ENCODE measurements around the gene DAGLA. TPM values are rescaled to one million over a fixed set of nuclear protein-coding genes. Genes with fewer than 3 reads are reported as not detected.

DAGLA gene
- total and polyA plus RNA-seq, 8 donors = under 0.01 to 27.2 (median 1.0) TPM

DNA sequence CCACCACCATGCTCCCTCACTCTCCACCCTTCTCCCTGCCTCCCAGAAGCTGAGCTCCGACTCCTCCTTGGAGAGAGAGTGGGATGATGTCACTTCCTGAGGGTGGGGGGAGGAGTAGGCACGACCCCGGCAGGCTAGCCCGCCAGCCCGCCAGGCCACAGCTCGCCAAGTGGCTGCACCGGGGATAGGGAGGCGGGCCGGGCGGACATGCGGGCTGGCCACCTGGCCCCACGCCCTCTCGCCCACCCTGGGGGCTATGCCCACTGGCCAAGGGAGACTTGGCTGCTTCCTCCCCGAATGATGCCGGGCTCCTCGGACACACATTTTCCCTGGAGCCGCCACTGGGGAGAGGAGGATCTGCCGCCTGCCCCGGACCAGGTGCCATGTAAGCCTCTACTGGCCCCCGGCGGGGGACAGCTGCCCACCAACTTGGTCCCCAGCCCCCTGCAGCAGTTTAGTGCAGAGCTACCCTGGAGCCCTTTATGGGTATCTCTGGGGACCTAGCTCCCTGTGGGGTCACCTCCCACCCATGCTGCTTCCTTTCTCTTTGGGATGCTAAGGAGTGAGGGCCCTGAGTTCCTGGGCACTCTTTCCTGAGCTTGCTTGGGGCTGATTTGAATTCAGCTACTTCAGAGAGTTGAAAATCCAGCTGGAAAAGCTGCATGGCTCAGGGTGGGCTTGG is 38.6 kb downstream of the DAGLA start:
- intact Hi-C loops (cut with DNase I; ENCODE audit: low total_unique reads) = no loop called here
- Histone ChIP-seq H3K36me3 (peaks cover 0 to 21% (median 9%) of the 10 kb centered on the region in 4 donors), H3K4me3 (peak overlapping the region; percentile 29 to 41 (median 38)), H3K4me1 (peaks cover 14 to 30% (median 19%) of the 10 kb centered on the region in 4 donors), H3K27me3 (no peaks in the 10 kb centered on the region), H3K9me3 (no peaks in the 10 kb centered on the region), H3K27ac (peak overlapping the region in 4 of 5 donors; percentile 15 to 76 (median 45))
- peak in 1 of 2 donors; percentile 92 for DNase-seq
- TF ChIP-seq EP300 (IDR thresholded peaks at IDR 0.05) = no peak
- TF ChIP-seq, protein P1, sequence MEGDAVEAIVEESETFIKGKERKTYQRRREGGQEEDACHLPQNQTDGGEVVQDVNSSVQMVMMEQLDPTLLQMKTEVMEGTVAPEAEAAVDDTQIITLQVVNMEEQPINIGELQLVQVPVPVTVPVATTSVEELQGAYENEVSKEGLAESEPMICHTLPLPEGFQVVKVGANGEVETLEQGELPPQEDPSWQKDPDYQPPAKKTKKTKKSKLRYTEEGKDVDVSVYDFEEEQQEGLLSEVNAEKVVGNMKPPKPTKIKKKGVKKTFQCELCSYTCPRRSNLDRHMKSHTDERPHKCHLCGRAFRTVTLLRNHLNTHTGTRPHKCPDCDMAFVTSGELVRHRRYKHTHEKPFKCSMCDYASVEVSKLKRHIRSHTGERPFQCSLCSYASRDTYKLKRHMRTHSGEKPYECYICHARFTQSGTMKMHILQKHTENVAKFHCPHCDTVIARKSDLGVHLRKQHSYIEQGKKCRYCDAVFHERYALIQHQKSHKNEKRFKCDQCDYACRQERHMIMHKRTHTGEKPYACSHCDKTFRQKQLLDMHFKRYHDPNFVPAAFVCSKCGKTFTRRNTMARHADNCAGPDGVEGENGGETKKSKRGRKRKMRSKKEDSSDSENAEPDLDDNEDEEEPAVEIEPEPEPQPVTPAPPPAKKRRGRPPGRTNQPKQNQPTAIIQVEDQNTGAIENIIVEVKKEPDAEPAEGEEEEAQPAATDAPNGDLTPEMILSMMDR (IDR thresholded peaks at IDR 0.05) = no peak
- no peak for TF ChIP-seq POLR2AphosphoS5 (IDR thresholded peaks at IDR 0.05)
- TF ChIP-seq POLR2A (IDR thresholded peaks at IDR 0.05) = no peak
- 47 to 84% (median 62%) methylated on average over 6 to 21 of the region's 21 CpGs for WGBS, 5 donors

DNA sequence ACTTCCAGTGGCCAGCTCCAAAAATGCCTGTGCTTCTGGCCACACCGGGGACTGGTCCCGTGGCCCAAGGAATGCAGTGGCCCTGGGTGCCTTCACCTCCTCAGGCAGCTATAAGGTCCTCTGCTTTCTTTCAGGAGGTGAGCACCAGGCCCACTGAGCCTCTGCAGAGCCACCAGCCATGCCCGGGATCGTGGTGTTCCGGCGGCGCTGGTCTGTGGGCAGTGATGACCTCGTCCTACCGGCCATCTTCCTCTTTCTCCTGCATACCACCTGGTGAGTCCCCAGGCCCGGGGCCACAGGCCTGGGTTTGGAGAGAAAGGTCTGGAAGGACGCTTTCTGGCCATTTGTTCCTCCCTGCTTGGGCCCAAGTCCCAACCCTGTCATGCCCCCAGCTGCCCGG is 39.8 kb downstream of the DAGLA start:
- intact Hi-C loops (cut with DNase I; ENCODE audit: low total_unique reads) = no loop called here
- no peak for DNase-seq
- no peak overlapping the region for H3K4me3 ChIP-seq
- WGBS, 5 donors = 86 to 96% (median 92%) methylated on average over 10 to 12 of the region's 12 CpGs
- no peak overlapping the region for H3K27ac ChIP-seq
- H3K4me1 ChIP-seq = peaks cover 14 to 30% (median 19%) of the 10 kb centered on the region in 4 donors
- TF ChIP-seq EP300 (IDR thresholded peaks at IDR 0.05) (no peak), POLR2AphosphoS5 (IDR thresholded peaks at IDR 0.05) (no peak), POLR2A (IDR thresholded peaks at IDR 0.05) (no peak)
- TF ChIP-seq, protein P1 (IDR thresholded peaks at IDR 0.05) = no peak
- H3K27me3 ChIP-seq = no peaks in the 10 kb centered on the region
- no peaks in the 10 kb centered on the region for H3K9me3 ChIP-seq
- peaks cover 0 to 30% (median 9%) of the 10 kb centered on the region in 4 donors for H3K36me3 ChIP-seq

DNA sequence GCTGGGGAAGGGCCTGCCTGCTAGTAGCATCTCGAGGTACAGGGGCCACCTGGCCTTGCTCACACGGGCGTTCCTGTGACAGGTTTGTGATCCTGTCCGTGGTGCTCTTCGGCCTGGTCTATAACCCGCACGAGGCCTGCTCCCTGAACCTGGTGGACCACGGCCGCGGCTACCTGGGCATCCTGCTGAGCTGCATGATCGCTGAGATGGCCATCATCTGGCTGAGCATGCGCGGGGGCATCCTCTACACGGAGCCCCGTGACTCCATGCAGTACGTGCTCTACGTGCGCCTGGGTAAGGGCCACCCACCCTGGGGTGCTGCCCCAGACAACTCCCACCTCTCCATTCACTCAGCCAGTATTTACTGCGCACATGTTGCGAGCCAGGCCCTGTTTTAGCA is 40.4 kb downstream of the DAGLA start:
- intact Hi-C loops (cut with DNase I; ENCODE audit: low total_unique reads) = no loop called here
- no peaks in the 10 kb centered on the region for H3K27me3 ChIP-seq
- H3K36me3 ChIP-seq = peaks cover 0 to 33% (median 9%) of the 10 kb centered on the region in 4 donors
- DNase-seq = no peak
- H3K9me3 ChIP-seq = no peaks in the 10 kb centered on the region
- WGBS, 5 donors = 93 to 97% (median 95%) methylated on average over 19 to 20 of the region's 20 CpGs
- no peak overlapping the region for H3K27ac ChIP-seq
- H3K4me3 ChIP-seq = no peak overlapping the region
- H3K4me1 ChIP-seq = peaks cover 14 to 30% (median 19%) of the 10 kb centered on the region in 4 donors
- TF ChIP-seq, protein P1 (IDR thresholded peaks at IDR 0.05) = no peak
- TF ChIP-seq POLR2AphosphoS5 (IDR thresholded peaks at IDR 0.05) = no peak
- no peak for TF ChIP-seq POLR2A (IDR thresholded peaks at IDR 0.05)
- no peak for TF ChIP-seq EP300 (IDR thresholded peaks at IDR 0.05)

GRCh38 chr11:61724437-61724836 is 44.2 kb downstream of the DAGLA start:
- DNase-seq = no peak
- WGBS, 5 donors = 57 to 94% (median 90%) methylated on average over 1 to 9 of the region's 9 CpGs
- no peak for TF ChIP-seq POLR2A (IDR thresholded peaks at IDR 0.05)
- no peak for TF ChIP-seq POLR2AphosphoS5 (IDR thresholded peaks at IDR 0.05)
- TF ChIP-seq, protein P1 (IDR thresholded peaks at IDR 0.05) = no peak
- TF ChIP-seq EP300 (IDR thresholded peaks at IDR 0.05) = no peak
- H3K4me3 ChIP-seq = no peak overlapping the region
- no peaks in the 10 kb centered on the region for H3K4me1 ChIP-seq
- no peak overlapping the region for H3K27ac ChIP-seq
- no peaks in the 10 kb centered on the region for H3K9me3 ChIP-seq
- H3K36me3 ChIP-seq = peaks cover 0 to 59% (median 37%) of the 10 kb centered on the region in 4 donors
- H3K27me3 ChIP-seq = no peaks in the 10 kb centered on the region
- intact Hi-C loops (cut with DNase I; ENCODE audit: low total_unique reads) = no loop called here
